22Rv1 (cell line): ENCODE data around the gene MGAT4C.

Experiments
- CTCF ChIP-seq: fragments of 450-650 bp; IDR thresholded peaks from 2 replicates; pipeline ENCODE4 v1.5.1; 2017; ENCODE audit warnings: mild to moderate bottlenecking
- ZFX ChIP-seq: fragments of 450-650 bp; IDR thresholded peaks from 2 replicates; pipeline ENCODE4 v1.6.1; 2017; ENCODE audit warnings: antibody characterized with exemption, borderline replicate concordance

- no peak for TF ChIP-seq CTCF
- no peak for TF ChIP-seq ZFX
These were observed 111.0 kb downstream of the MGAT4C start for GRCh38 chr12:86145156-86145555.
